GM21737 (cell line): ENCODE results near the gene HMG20B.
"Not testable (repeated sequence)": the region's sequence is repeated elsewhere in the genome, so short reads cannot be mapped to it uniquely, and the experiment has no call there.

Source experiments
- ATAC-seq: cut with Tn5 transposase; IDR thresholded peaks from one replicate; pipeline ENCODE4 v1.9.1; 2021; ENCODE audit warnings: mild to moderate bottlenecking, moderate library complexity; ENCODE audit not compliant: unreplicated experiment

Gene HMG20B

DNA sequence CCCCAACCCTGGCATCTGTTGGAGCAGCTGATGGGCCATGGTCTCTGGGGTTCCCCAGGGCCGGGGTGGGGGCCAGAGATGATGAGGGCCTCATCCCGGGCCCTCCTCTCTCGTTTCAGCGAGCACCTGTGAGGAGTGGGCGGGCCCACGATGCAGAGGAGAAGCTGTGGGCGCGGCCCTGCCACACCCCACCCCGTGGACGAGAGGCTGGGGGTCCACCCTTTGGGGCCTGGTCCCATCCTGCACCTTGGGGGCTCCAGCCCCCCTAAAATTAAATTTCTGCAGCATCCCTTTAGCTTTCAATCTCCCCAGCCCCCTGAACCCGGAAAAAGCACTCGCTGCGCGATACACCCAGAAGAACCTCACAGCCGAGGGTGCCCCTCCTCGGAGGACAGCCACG lies 5.6 kb downstream of the HMG20B start:
- ATAC-seq, result no peak

DNA sequence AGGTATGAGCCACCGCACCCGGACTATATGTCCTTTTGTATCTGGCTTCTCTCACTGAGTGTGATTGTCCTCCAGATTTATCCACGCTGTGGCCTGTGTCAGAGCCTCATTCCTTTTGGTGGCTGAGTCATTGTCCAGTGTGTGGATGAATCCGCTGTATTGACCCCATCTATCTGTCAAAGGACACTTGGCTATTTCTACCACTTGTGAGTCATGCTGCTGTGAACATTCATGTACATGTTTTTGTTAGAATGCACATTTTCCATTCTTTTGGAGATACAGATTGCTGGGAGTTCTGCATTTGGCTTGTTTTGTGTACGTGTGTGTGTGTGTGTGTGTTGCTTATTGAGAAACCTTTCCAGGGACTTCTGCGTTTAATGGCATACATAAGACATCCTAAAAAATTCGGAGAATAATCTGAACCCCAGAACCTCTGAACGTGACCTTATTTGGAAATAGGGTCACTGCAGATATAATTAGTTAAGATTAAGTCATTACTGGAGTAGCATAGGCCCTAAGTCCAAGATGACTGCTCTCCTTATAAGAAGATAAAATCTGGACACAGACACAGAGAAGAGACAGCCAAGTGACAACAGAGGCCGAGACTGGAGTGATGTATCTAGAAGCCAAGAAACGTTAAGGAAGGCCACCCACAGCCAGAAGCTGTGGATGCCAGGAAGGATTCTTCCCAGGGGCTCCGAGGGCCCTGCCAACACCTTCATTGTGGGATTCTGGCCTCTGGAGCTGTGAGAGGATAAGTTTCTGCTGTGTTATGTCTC lies 7.6 kb downstream of the HMG20B start:
- ATAC-seq, result no peak

DNA sequence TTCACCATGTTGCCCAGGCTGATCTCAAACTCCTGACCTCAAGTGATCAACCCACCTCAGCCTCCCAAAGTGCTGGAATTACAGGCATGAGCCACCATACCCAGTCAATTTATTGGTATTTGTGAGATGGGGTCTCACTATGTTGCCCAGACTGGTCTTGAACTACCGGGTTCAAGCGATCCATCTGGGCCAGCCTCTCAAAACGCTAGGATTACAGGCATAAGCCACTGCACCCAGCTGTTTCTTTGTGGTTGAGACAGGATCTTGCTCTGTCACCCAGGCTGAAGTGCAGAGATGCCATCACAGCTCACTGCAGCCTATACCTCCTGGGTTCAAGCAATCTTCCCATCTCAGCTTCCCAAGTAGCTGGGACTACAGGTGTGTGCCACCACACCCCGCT lies 9.0 kb downstream of the HMG20B start:
- not testable (repeated sequence) for ATAC-seq

DNA sequence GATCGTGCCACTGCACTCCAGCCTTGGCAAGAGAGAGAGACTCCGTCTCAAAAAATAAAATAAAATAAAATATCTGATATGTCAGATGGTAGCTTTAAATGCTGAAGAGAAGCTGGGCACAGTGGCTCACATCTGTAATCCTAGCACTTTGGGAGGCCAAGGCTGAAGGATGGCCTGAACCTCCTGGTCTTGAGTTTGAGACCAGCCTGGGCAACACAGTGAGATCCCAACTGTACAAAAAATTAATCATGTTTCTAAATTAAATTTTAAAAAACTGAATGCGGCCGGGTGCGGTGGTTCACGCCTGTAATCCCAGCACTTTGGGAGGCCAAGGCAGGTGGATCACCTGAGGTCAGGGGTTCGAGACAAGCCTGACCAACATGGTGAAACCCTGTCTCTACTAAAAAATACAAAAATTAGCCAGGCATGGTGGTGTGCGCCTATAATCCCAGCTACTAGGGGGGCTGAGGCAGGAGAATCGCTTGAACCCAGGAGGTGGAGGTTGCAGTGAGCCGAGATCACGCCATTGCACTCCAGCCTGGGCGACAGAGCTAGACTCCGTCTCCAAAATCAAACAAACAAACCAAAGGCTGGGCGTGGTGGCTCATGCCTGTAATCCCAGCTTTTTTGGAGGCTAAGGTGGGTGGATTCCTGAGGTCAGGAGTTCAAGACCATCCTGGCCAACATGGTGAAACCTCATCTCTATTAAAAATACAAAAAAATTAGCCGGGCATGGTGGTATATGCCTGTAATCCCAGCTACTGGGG lies 11.5 kb downstream of the HMG20B start:
- ATAC-seq, result not testable (repeated sequence)

DNA sequence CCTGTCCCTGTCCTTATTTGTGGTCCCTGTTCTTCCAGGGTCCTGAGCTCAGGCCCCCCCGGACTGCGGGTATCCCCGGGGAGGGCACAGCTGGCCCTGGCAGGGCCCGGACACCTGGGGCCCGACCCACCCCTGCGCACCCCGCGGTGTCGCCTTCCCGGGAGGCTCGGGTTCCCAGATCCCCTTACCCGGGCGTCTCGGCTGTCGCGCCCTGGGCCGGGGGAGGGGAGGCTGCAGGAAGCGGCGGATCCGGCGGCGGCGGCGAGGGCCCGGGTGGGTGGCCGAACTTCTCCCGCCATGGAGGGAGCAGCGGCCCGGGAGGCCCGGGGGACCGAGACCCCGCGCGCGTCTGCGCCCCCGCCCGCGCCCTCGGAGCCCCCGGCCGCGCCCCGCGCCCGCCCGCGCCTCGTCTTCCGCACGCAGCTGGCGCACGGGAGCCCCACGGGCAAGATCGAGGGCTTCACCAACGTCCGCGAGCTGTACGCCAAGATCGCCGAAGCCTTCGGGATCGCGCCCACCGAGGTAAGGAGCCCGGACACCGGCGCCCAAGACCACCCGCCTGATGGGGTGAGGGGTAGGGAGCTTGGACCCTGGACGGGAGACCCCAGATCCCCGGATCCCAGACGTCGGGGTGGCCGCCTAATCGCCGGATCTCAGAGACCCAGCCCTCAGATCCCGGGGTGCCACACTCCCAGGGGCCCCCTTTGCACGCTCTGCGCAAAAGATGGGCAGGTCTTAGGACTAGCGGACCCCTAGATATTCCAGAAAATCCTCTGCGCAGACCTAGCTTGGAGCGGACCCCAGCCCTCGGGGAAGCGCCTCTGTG lies 12.8 kb downstream of the HMG20B start, which contains the start of gene GIPC3:
Gene GIPC3 (plus strand): TSS at position 178 of the 826 bp plus-strand sequence. CDS start 120 bp downstream, at position 298.
- no peak for ATAC-seq

DNA sequence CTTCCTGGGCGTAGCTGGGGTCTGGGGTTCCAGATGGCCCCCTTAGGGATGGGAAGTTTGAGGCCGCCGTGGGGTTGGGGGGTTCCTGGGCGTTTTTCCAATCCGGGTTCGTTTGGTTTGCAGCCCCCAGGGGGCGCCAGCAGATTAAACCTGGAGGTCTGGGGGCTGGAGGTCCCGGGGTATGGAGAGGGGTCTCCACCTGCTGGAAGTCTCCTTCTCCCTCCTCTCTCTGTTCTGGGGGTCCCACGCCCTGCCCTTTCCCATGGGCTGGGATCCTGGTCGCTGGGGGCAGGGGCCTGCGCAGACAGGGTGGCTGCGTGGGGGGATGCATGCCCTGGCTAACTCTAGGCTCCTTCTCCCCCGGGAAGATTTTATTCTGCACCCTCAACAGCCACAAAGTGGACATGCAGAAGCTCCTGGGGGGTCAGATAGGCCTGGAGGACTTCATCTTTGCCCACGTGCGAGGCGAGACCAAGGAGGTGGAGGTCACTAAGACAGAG lies 13.4 kb downstream of the HMG20B start:
- no peak for ATAC-seq

DNA sequence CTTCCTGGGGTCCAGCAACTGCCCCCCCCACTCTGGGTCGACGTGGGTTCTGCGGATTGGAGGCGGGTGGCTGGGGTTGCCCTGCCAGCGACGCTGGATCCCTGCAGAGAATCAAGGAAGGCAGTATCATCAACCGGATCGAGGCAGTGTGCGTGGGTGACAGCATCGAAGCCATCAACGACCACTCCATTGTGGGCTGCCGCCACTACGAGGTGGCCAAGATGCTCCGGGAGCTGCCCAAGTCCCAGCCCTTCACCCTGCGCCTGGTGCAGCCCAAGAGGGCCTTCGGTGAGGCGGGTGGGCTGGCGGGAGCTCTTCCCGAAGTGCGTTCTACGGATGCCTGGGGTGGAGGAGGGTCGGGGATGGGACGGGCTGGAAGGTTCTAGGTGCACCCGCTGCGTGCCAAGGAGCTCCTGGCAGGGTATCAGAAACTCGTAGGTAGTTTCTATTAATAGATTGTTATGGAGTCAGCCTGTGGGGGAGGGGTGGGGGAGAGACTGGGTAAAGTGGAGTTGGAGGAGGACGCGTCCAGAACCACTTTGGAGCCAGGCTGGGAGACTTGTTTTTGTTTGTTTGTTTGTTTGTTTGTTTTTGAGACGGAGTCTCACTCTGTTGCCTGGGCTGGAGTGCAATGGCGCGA lies 14.1 kb downstream of the HMG20B start:
- ATAC-seq, result no peak

DNA sequence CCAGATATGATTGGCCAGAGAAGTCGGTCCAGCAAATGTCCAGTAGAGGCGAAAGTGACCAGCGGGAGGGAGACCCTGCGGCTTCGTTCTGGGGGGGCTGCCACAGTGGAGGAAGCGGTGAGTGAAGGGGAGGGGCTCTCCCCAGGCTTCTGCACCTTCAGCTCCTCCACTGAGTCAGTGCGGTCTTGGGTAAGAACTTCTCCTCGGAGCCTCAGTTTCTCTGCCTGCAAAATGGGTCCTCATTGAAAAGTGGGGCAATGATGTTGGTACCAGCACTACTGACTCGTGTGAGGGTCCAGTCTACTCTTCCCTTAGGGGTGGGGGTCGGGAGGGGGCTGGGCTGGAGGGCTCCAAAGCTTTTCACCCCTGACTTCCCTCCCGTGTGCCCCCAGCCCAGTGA lies 16.7 kb downstream of the HMG20B start:
- no peak for ATAC-seq

DNA sequence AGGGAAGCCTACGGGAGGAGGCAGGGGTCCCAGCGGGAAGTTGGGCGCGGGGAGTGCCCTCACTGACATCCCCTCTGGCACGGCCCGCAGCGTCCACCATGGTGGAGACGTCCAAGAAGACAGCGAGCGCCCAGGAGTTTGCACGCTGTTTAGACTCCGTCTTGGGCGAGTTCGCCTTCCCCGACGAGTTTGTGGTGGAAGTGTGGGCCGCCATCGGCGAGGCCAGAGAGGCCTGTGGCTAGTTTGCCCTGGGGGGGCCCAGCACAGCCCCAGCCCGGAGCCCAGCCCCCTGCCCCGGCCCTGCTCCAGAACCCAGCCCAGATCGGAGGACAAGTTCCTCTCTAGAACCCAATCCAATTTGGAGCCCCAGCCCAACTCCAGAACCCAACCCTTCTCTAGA lies 17.2 kb downstream of the HMG20B start:
- no peak for ATAC-seq

DNA sequence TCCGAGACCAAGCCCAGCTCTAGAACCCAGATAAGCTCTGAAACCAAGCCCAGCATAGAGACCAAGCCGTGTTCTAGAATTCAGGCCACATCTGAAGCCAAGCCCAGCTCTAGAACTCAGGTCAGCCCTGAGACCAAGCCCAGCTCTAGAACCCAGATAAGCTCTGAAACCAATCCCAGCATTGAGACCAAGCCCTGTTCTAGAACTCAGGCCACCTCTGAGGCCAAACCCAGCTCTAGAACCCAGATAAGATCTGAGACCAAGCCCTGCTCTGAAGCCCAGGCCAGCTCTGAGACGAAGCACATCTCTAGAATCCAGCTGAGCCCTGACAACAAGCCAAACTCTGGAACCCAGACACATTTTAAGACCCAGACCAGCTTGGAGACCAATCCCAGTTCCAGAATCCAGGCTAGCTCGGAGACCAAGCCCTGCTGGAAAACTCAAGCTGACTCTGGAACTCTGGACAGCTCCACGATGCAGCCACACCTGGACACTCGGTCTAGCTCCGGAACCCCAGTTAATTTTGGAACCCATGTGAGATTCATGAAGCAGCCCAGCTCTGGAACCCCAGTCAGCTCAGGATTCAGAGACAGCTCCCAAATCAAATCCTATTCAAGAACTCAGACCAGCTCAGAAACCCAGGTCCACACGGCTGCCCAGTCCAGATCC lies 18.4 kb downstream of the HMG20B start:
- ATAC-seq, result no peak

DNA sequence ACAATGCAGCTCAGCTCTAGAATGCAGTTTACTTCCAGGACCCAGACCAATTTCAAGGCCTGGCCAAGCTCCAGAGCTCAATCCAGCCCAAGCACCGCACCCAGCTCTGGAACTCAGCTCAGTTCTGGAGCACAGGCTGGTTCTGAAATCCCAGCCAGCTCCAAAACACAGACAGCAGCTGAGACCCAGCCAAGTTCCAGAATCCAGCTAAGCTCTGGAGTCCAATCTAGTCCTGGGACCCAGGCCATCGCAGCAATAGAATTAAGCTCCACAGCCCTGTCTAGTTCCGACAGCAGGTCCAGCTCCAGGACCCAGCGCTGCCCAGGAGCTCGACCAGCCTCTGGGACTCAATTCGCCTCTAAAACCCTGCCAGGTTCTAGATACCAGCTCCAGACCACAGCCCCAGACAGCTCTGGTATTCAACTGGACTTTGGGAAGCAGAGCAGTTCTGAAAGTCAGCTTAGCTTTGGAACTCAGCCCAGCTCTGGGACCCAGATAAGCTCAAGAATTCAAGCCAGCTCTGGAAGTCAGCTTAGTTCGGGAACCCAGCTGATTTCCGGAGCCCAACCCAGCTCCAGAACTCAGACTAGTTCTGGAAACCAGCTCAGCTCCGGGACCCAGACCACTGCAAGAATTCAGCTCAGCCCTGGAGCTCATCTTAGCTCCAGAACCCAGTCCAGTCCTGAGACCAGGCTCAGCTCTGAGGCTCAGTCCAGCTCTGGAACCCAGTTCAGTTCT lies 19.3 kb downstream of the HMG20B start:
- no peak for ATAC-seq

DNA sequence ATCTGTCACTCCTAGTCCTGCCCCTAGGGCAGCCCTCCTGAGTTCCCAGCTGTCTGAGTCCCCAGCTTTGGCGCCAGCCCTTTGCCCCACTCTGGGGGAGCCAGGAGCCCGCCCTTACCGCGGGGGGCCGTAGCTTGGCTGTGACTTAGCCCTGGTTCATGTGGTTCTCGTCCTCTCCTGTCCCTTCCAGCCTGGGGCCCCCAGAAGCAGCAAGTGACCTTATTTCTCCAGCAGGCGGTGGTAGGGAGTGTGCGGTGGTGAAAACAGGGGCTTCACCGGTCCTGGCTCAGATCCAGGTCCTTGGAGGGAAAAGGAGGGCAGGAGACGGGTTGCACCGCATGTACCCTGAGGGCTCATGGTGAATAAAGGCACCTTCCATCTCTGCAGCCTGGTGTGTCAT lies 20.4 kb downstream of the HMG20B start:
- no peak for ATAC-seq

DNA sequence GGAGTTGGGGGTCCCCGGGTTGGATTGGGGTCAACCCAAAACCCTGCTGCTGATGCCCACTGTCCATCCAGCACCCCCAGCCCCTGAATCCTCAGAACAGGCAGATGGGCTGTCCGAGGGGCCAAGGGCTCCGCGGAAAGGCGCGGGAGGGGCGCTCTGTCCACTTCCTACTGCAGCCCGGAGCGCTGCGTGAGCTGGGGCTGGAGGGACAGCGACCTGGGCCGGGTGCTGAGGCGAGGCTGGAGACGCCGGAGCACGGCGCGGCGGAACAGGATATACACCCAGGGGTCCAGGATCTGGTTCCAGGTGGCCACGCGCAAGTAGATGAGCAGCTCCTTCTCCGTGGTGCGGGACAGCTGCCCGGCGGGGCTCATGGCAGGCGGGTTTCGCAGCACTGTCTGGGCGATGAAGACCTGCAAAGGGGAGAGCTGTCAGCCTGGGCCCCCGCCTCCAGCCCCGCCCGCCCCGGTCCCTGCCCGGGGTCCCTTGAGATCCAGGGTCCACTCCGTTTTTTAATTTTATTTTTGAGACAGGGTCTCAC lies 22.8 kb downstream of the HMG20B start:
- no peak for ATAC-seq

DNA sequence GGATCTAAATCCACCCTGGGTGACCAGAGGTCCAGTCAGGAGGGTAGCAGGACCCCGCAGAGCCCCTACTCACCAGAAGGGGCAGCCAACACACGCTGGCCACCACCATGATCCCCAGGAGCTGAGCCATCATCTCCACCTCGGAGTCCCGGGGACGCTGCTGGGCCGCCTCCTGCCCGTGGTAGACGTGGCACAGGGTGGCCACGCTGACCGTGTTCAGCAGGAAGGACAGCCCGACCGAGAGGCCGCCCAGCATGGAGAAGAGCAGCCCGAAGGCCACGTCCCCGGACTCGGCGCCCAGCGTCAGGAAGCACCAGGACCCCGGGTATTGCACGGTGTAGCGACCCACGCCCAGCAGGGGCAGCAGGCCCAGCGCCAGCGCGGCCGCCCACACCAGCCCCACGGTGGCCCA lies 27.0 kb downstream of the HMG20B start:
- ATAC-seq, result no peak

DNA sequence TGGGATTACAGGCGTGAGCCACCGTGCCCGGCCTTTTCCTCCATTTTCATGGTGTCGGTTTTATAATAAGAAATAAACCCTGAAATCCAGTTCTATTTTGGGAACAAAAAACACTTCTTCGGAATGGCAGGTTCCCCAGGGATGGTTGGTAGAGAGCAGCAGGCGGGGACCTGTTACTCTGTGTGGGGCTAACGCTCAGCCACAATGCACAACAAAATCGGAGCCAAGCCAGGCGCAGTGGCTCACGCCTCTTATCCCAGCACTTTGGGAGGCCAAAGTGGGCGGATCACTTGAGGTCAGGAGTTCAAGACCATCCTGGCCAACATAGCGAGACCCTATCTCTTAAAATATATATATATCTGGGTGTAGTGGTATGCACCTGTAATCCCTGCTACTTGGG lies 28.3 kb downstream of the HMG20B start:
- ATAC-seq, result no peak

DNA sequence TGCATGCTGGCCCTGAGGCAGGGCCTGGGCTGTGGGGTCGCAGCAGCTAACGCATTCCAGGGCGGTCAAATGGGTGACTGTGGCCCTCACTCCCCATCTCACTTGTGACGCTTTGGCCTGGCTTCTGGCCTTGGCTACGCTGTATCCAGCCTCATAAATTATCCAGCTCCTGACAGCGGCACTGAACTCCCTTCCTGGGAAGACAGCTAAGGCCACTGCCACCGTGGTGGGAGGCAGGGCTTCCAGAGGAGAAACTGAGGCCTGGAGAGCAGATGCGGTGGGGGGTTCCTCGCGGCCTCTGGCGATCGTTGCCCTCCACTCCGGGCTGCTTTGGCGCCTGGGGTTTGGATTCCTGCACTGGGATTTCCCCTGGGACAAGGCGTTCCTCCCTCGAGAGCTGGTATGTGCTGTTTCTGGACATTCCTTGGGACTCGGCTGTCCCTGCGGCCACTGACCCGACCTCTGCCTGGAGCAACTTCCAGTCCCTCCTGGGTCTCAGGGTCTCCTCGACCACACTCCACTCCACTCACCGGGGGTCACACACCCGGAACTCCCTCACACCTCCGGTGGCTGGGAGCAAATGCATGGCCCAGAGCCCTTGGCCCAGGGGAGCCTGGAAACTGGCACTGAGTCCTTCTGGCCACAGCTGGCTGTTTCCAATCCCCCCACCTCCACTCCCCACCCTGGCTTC lies 30.5 kb downstream of the HMG20B start:
- no peak for ATAC-seq

DNA sequence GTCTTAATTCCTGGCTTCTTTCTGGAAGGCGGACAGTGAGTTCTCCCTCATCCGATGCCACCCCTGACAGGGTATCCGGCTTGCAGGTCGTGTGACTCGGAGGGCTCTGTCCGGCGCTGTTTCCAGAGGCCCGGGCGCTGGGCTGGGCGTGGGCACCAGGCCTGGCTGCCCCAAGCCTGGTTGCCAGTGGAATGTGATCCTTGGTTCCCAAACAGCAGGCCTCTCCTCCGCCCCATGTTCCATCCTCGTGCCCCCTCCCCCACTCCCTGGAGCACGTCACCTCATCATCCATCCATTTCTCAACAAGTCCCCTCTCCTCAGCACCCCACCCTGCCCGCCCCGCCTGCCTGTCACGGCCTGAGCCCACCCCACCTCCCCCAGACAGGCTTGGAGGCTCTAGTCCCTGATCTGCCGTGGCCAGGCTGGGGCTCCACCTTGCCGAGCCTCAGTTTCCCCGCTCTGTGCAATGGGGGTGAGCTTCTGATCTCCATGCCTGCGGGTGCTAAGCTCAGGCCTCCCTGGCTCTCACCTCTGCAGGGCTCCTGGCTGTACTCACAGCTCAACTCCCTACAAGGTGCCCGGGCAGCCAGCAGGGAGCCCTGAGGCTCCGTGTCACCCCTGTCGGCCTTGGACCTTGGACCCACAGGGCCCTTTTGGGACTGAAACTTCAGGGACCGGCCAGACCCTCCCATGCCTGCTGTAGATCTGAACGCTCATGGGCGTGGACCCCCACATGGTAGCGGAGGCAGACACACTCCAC lies 31.7 kb downstream of the HMG20B start:
- ATAC-seq, result no peak

DNA sequence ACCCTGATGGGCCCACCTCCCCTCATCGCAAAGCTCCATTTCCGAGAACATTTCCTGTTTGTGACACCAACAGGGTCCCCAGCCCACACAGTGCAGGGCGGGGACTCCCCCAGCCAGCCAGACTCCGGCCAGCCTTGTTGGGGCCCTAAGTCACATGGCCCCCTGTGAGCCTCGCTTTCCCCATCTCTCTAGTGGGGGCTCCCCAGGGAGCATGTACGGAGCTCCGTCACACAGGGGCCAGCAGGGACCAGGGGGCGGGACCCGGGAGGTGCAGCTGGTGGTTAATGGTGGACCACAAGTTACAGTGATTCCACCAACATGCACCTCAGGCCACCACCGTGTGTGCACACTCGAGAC lies 32.2 kb downstream of the HMG20B start:
- no peak for ATAC-seq
